Neutrophil (primary cell): ENCODE data around the gene GRIA3.

Source experiments
- H3K27ac ChIP-seq: fragments of 200-600 bp; sonication (generic); 2 replicates; pipeline ENCODE4 v1.5.1; 2016; ENCODE audit warnings: mild to moderate bottlenecking, moderate library complexity
- H3K27me3 ChIP-seq: fragments of 200-600 bp; sonication (generic); 2 replicates; pipeline ENCODE4 v1.6.0; 2016; ENCODE audit warnings: mild to moderate bottlenecking
- H3K36me3 ChIP-seq: fragments of 200-600 bp; sonication (generic); 2 replicates; pipeline ENCODE4 v1.5.1; 2017
- H3K4me1 ChIP-seq, 2 experiments: fragments of 200-600 bp in 1 of 2; sonication (generic) in 1 of 2; 1 replicate in 1 of 2; 2 replicates in 1 of 2; pipeline versions ENCODE4 v1.5.1 to v1.6.1; 2013 to 2016; ENCODE audit warnings: low read depth in 1 of 2, low read length in 1 of 2, mild to moderate bottlenecking in 1 of 2, moderate library complexity in 1 of 2; ENCODE audit not compliant: control insufficient read depth in 1 of 2, insufficient read depth in 1 of 2
- H3K4me3 ChIP-seq, 2 experiments: fragments of 200-600 bp in 1 of 2; sonication (generic) in 1 of 2; 1 replicate in 1 of 2; 2 replicates in 1 of 2; pipeline ENCODE4 v1.5.1; 2013 to 2016; ENCODE audit warnings: low read depth in 1 of 2, low read length in 1 of 2, mild to moderate bottlenecking in 1 of 2, moderate library complexity in 1 of 2
- H3K9me3 ChIP-seq: fragments of 200-600 bp; sonication (generic); 2 replicates; pipeline ENCODE4 v1.5.1; 2016
- TF ChIP-seq, protein P1 (sequence below): fragments of 200-600 bp; sonication (generic); IDR thresholded peaks from 2 replicates; pipeline ENCODE4 v1.5.1; 2016; ENCODE audit warnings: antibody characterized with exemption

The GRIA3 gene

GRCh38 chrX:123455693-123456092 lies 271.6 kb downstream of the GRIA3 start:
- Histone ChIP-seq H3K4me1 (no peaks in the 10 kb centered on the region), H3K27me3 (no peaks in the 10 kb centered on the region), H3K36me3 (no peaks in the 10 kb centered on the region), H3K4me3 (no peak overlapping the region), H3K9me3 (no peaks in the 10 kb centered on the region), H3K27ac (no peak overlapping the region)
- TF ChIP-seq, protein P1, sequence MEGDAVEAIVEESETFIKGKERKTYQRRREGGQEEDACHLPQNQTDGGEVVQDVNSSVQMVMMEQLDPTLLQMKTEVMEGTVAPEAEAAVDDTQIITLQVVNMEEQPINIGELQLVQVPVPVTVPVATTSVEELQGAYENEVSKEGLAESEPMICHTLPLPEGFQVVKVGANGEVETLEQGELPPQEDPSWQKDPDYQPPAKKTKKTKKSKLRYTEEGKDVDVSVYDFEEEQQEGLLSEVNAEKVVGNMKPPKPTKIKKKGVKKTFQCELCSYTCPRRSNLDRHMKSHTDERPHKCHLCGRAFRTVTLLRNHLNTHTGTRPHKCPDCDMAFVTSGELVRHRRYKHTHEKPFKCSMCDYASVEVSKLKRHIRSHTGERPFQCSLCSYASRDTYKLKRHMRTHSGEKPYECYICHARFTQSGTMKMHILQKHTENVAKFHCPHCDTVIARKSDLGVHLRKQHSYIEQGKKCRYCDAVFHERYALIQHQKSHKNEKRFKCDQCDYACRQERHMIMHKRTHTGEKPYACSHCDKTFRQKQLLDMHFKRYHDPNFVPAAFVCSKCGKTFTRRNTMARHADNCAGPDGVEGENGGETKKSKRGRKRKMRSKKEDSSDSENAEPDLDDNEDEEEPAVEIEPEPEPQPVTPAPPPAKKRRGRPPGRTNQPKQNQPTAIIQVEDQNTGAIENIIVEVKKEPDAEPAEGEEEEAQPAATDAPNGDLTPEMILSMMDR = no peak

GRCh38 chrX:123464709-123465108 lies 280.6 kb downstream of the GRIA3 start:
- Histone ChIP-seq H3K4me1 (no peaks in the 10 kb centered on the region), H3K36me3 (no peaks in the 10 kb centered on the region), H3K9me3 (no peaks in the 10 kb centered on the region), H3K27ac (no peak overlapping the region), H3K4me3 (no peak overlapping the region), H3K27me3 (no peaks in the 10 kb centered on the region)
- TF ChIP-seq, protein P1 = no peak

GRCh38 chrX:123468481-123468880 lies 284.4 kb downstream of the GRIA3 start:
- Histone ChIP-seq H3K4me3 (no peak overlapping the region), H3K27ac (no peak overlapping the region), H3K4me1 (no peaks in the 10 kb centered on the region), H3K9me3 (no peaks in the 10 kb centered on the region), H3K27me3 (no peaks in the 10 kb centered on the region), H3K36me3 (no peaks in the 10 kb centered on the region)
- TF ChIP-seq, protein P1 = no peak

GRCh38 chrX:123475068-123475724 lies 291.1 kb downstream of the GRIA3 start:
- TF ChIP-seq, protein P1 = no peak

GRCh38 chrX:123476611-123477219 lies 292.6 kb downstream of the GRIA3 start:
- no peak overlapping the region for H3K4me3 ChIP-seq
- TF ChIP-seq, protein P1 = no peak
- no peaks in the 10 kb centered on the region for H3K27me3 ChIP-seq
- H3K4me1 ChIP-seq = no peaks in the 10 kb centered on the region
- H3K36me3 ChIP-seq = no peaks in the 10 kb centered on the region
- H3K27ac ChIP-seq = no peak overlapping the region
- H3K9me3 ChIP-seq = no peaks in the 10 kb centered on the region

More at GRCh38 chrX:123475068-123475724, 291.1 kb downstream of the GRIA3 start:
- Histone ChIP-seq H3K4me1 (no peaks in the 10 kb centered on the region), H3K27me3 (no peaks in the 10 kb centered on the region), H3K27ac (no peak overlapping the region), H3K9me3 (no peaks in the 10 kb centered on the region), H3K36me3 (no peaks in the 10 kb centered on the region), H3K4me3 (no peak overlapping the region)
